ENCODE measurements around the gene CFLAR. TPM values are rescaled to one million over a fixed set of nuclear protein-coding genes. Genes with fewer than 3 reads are reported as not detected.

Gene CFLAR
- total and polyA plus RNA-seq, 4 donors, result 24.4 to 169 (median 45.5) TPM

Small RNA genes within 50 kb of the gene (small RNA-seq; reads per million reads assigned to genes)
- gene AC007283.2, result not detected
- gene MTND4LP13, result not detected
- gene RNU6-1206P, result not detected
- not detected for gene RNU7-45P

Other genes with a start within 250 kb of the CFLAR start
- gene PPIL3, start 227.1 kb upstream of the CFLAR start, total RNA-seq, result 10 to 100 TPM; 30.7 to 35.4 TPM
- 1 to 10 TPM; 8.6 to 9.1 TPM for gene PPIL3, start 227.1 kb upstream of the CFLAR start, polyA plus RNA-seq
- 10 to 100 TPM; 19.0 to 20.7 TPM for gene NIF3L1, start 226.8 kb upstream of the CFLAR start, total RNA-seq
- 10 to 100 TPM; 13.2 to 14.0 TPM for gene NIF3L1, start 226.8 kb upstream of the CFLAR start, polyA plus RNA-seq
- 10 to 100 TPM; 12.5 to 13.2 TPM for gene ORC2, start 152.5 kb upstream of the CFLAR start, total RNA-seq
- 10 to 100 TPM in 1 of 2 donors, 1 to 10 TPM in 1; 2.0 to 10.7 TPM for gene ORC2, start 152.5 kb upstream of the CFLAR start, polyA plus RNA-seq
- 10 to 100 TPM in 1 of 2 donors, 1 to 10 TPM in 1; 7.7 to 15.4 TPM for gene HYCC2, start 44.5 kb upstream of the CFLAR start, total RNA-seq
- gene HYCC2, start 44.5 kb upstream of the CFLAR start, polyA plus RNA-seq, result 1 to 10 TPM; 1.5 to 3.9 TPM
- 10 to 100 TPM; 34.2 to 58.4 TPM for gene NDUFB3, start 44.2 kb upstream of the CFLAR start, total RNA-seq
- 100 to 1,000 TPM in 1 of 2 donors, 10 to 100 TPM in 1; 48.1 to 177 TPM for gene NDUFB3, start 44.2 kb upstream of the CFLAR start, polyA plus RNA-seq
- gene CASP10, start 67.0 kb downstream of the CFLAR start, total RNA-seq, result 10 to 100 TPM in 1 of 2 donors, 1 to 10 TPM in 1; 8.7 to 13.6 TPM
- gene CASP10, start 67.0 kb downstream of the CFLAR start, polyA plus RNA-seq, result 1 to 10 TPM; 2.2 to 2.6 TPM
- 10 to 100 TPM; 12.2 to 15.1 TPM for gene CASP8, start 144.4 kb downstream of the CFLAR start, total RNA-seq
- gene CASP8, start 144.4 kb downstream of the CFLAR start, polyA plus RNA-seq, result 1 to 10 TPM; 4.5 to 5.2 TPM
- 1 to 10 TPM; 1.2 to 7.1 TPM for gene FLACC1, start 241.2 kb downstream of the CFLAR start, total RNA-seq
- gene FLACC1, start 241.2 kb downstream of the CFLAR start, polyA plus RNA-seq, result 1 to 10 TPM in 1 of 2 donors, under 1 TPM in 1; 0.09 to 1.0 TPM